ENCODE data around the gene NYNRIN. TPM values are rescaled to one million over a fixed set of nuclear protein-coding genes. Genes with fewer than 3 reads are reported as not detected.

NYNRIN gene
- total RNA-seq, 1 donor from 2014 or later: 39.6 TPM

- no peaks in the 10 kb centered on the region for H3K27me3 Mint-ChIP-seq (ENCODE audit: unreplicated experiment)
- H3K4me1 Mint-ChIP-seq (ENCODE audit: unreplicated experiment): no peaks in the 10 kb centered on the region
- H3K9me3 Mint-ChIP-seq (ENCODE audit: unreplicated experiment): peaks cover 3% of the 10 kb centered on the region
- TF ChIP-seq, protein P1, sequence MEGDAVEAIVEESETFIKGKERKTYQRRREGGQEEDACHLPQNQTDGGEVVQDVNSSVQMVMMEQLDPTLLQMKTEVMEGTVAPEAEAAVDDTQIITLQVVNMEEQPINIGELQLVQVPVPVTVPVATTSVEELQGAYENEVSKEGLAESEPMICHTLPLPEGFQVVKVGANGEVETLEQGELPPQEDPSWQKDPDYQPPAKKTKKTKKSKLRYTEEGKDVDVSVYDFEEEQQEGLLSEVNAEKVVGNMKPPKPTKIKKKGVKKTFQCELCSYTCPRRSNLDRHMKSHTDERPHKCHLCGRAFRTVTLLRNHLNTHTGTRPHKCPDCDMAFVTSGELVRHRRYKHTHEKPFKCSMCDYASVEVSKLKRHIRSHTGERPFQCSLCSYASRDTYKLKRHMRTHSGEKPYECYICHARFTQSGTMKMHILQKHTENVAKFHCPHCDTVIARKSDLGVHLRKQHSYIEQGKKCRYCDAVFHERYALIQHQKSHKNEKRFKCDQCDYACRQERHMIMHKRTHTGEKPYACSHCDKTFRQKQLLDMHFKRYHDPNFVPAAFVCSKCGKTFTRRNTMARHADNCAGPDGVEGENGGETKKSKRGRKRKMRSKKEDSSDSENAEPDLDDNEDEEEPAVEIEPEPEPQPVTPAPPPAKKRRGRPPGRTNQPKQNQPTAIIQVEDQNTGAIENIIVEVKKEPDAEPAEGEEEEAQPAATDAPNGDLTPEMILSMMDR (IDR thresholded peaks at IDR 0.05): no peak
- H3K36me3 Mint-ChIP-seq (ENCODE audit: unreplicated experiment): peaks cover 10% of the 10 kb centered on the region
- H3K4me3 Mint-ChIP-seq (ENCODE audit: unreplicated experiment): no peak overlapping the region
- no peak for DNase-seq (ENCODE audit: extremely low spot score, unreplicated experiment)
- no peak overlapping the region for H3K27ac Mint-ChIP-seq (ENCODE audit: unreplicated experiment)
Measured at GRCh38 chr14:24463017-24463883, 64.4 kb downstream of the NYNRIN start.

GRCh38 chr14:24463884-24464785 is 65.3 kb downstream of the NYNRIN start:
- no peaks in the 10 kb centered on the region for H3K4me1 Mint-ChIP-seq (ENCODE audit: unreplicated experiment)
- peaks cover 3% of the 10 kb centered on the region for H3K9me3 Mint-ChIP-seq (ENCODE audit: unreplicated experiment)
- TF ChIP-seq, protein P1 (IDR thresholded peaks at IDR 0.05): no peak
- H3K36me3 Mint-ChIP-seq (ENCODE audit: unreplicated experiment): peaks cover 10% of the 10 kb centered on the region
- peaks cover 2% of the 10 kb centered on the region for H3K27me3 Mint-ChIP-seq (ENCODE audit: unreplicated experiment)
- H3K27ac Mint-ChIP-seq (ENCODE audit: unreplicated experiment): no peak overlapping the region
- H3K4me3 Mint-ChIP-seq (ENCODE audit: unreplicated experiment): no peak overlapping the region
- DNase-seq (ENCODE audit: extremely low spot score, unreplicated experiment): no peak

GRCh38 chr14:24465368-24465767 is 66.6 kb downstream of the NYNRIN start:
- H3K4me1 Mint-ChIP-seq (ENCODE audit: unreplicated experiment): no peaks in the 10 kb centered on the region
- TF ChIP-seq, protein P1 (IDR thresholded peaks at IDR 0.05): no peak
- H3K27me3 Mint-ChIP-seq (ENCODE audit: unreplicated experiment): peaks cover 2% of the 10 kb centered on the region
- DNase-seq (ENCODE audit: extremely low spot score, unreplicated experiment): no peak
- peaks cover 7% of the 10 kb centered on the region for H3K9me3 Mint-ChIP-seq (ENCODE audit: unreplicated experiment)
- H3K36me3 Mint-ChIP-seq (ENCODE audit: unreplicated experiment): peaks cover 7% of the 10 kb centered on the region
- H3K4me3 Mint-ChIP-seq (ENCODE audit: unreplicated experiment): no peak overlapping the region
- no peak overlapping the region for H3K27ac Mint-ChIP-seq (ENCODE audit: unreplicated experiment)

DNA sequence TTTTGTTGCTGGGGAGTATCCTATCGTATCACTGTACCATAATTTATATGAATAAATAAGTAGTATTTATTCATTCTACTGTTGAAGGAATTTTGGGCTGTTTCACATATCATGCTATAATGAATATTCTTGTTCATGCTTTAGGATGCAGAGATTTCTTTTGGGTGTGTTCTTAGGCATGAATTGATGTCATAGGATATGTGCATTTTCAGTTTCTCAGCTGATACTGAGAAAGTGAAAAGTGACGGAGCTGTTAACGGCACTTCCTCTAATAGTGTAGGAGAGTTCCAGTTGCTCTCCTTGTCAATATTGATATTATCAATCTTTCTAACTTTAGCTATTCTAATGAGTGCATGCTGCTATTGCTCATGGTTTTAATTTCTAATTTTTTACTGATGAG is 67.0 kb downstream of the NYNRIN start:
- TF ChIP-seq, protein P1 (IDR thresholded peaks at IDR 0.05): no peak
- no peak overlapping the region for H3K27ac Mint-ChIP-seq (ENCODE audit: unreplicated experiment)
- H3K36me3 Mint-ChIP-seq (ENCODE audit: unreplicated experiment): peaks cover 7% of the 10 kb centered on the region
- no peak for DNase-seq (ENCODE audit: extremely low spot score, unreplicated experiment)
- no peaks in the 10 kb centered on the region for H3K4me1 Mint-ChIP-seq (ENCODE audit: unreplicated experiment)
- H3K27me3 Mint-ChIP-seq (ENCODE audit: unreplicated experiment): peaks cover 2% of the 10 kb centered on the region
- no peak overlapping the region for H3K4me3 Mint-ChIP-seq (ENCODE audit: unreplicated experiment)
- H3K9me3 Mint-ChIP-seq (ENCODE audit: unreplicated experiment): peaks cover 7% of the 10 kb centered on the region

Other genes starting within 250 kb of the NYNRIN start
- gene IRF9, start 237.7 kb upstream of the NYNRIN start, total RNA-seq: 58.9 and 62.5 TPM in 2 replicates
- 8.1 and 11.5 TPM in 2 replicates for gene REC8, start 226.9 kb upstream of the NYNRIN start, total RNA-seq
- gene IPO4, start 210.2 kb upstream of the NYNRIN start, total RNA-seq: 34.6 and 36.5 TPM in 2 replicates
- 69.5 and 81.8 TPM in 2 replicates for gene TM9SF1, start 203.6 kb upstream of the NYNRIN start, total RNA-seq
- gene TSSK4, start 193.3 kb upstream of the NYNRIN start, total RNA-seq: not detected in 2 replicates
- 38.1 and 45.3 TPM in 2 replicates for gene CHMP4A, start 185.5 kb upstream of the NYNRIN start, total RNA-seq
- gene MDP1, start 182.9 kb upstream of the NYNRIN start, total RNA-seq: 23.8 and 25.4 TPM in 2 replicates
- gene NEDD8, start 166.6 kb upstream of the NYNRIN start, total RNA-seq: 158 and 164 TPM in 2 replicates
- gene GMPR2, start 166.1 kb upstream of the NYNRIN start, total RNA-seq: 61.7 and 68.7 TPM in 2 replicates
- gene TINF2, start 156.4 kb upstream of the NYNRIN start, total RNA-seq: 69.2 and 75.7 TPM in 2 replicates
- 2.1 and 2.3 TPM in 2 replicates for gene TGM1, start 135.8 kb upstream of the NYNRIN start, total RNA-seq
- gene RABGGTA, start 127.4 kb upstream of the NYNRIN start, total RNA-seq: 26.1 and 30.8 TPM in 2 replicates
- gene DHRS1, start 99.2 kb upstream of the NYNRIN start, total RNA-seq: 24.6 and 27.0 TPM in 2 replicates
- gene NOP9, start 99.2 kb upstream of the NYNRIN start, total RNA-seq: 27.8 and 28.2 TPM in 2 replicates
- not detected in 2 replicates for gene CIDEB, start 91.0 kb upstream of the NYNRIN start, total RNA-seq
- 12.5 and 14.9 TPM in 2 replicates for gene LTB4R2, start 88.9 kb upstream of the NYNRIN start, total RNA-seq
- gene LTB4R, start 87.5 kb upstream of the NYNRIN start, total RNA-seq: 10.0 and 11.3 TPM in 2 replicates
- gene ADCY4, start 63.9 kb upstream of the NYNRIN start, total RNA-seq: 25.3 and 26.5 TPM in 2 replicates
- 0.78 and 1.3 TPM in 2 replicates for gene RIPK3, start 59.0 kb upstream of the NYNRIN start, total RNA-seq
- 197 and 223 TPM in 2 replicates for gene NFATC4, start 30.8 kb upstream of the NYNRIN start, total RNA-seq
- 5.5 and 6.1 TPM in 2 replicates for gene CBLN3, start 30.7 kb downstream of the NYNRIN start, total RNA-seq
- 59.9 and 60.9 TPM in 2 replicates for gene KHNYN, start 31.0 kb downstream of the NYNRIN start, total RNA-seq
- gene SDR39U1, start 43.8 kb downstream of the NYNRIN start, total RNA-seq: 53.9 and 54.6 TPM in 2 replicates
- not detected in 2 replicates for gene CMA1, start 109.3 kb downstream of the NYNRIN start, total RNA-seq
- not detected in 2 replicates for gene CTSG, start 177.2 kb downstream of the NYNRIN start, total RNA-seq
- not detected in 2 replicates for gene GZMH, start 210.7 kb downstream of the NYNRIN start, total RNA-seq
- not detected in 2 replicates for gene GZMB, start 235.2 kb downstream of the NYNRIN start, total RNA-seq